Heart left ventricle (tissue), 16 donors: ENCODE data around the gene SIGLEC15. TPM values are rescaled to one million over a fixed set of nuclear protein-coding genes. Genes with fewer than 3 reads are reported as not detected.

Experiments
- ATAC-seq, 4 donors: fragments of 200-7000 bp; cut with Tn5 transposase; one replicate each; pipeline ENCODE4 v1.9.1; 2020 to 2022; ENCODE audit warnings: moderate library complexity in 4 of 4, mild to moderate bottlenecking in 3 of 4, moderate number of reproducible peaks in 1 of 4
- DNase-seq, 5 donors: peaks; one replicate each; pipeline ENCODE4 v3.0.0-alpha.2; 2020
- H3K27ac ChIP-seq, 12 donors: fragments of 200-600 bp; sonication (generic) in 4 of 12; one replicate each; pipeline versions ENCODE4 v1.5.0 to v1.8.0; 2016 to 2022; ENCODE audit warnings: mild to moderate bottlenecking in 2 of 12
- H3K27me3 ChIP-seq, 9 donors: fragments of 200-600 bp; sonication (generic) in 2 of 9; one replicate each; pipeline versions ENCODE4 v1.5.1 to v1.8.0; 2016 to 2022; ENCODE audit warnings: mild to moderate bottlenecking in 3 of 9
- H3K36me3 ChIP-seq, 9 donors: fragments of 200-600 bp; sonication (generic) in 2 of 9; one replicate each; pipeline versions ENCODE4 v1.5.0 to v1.8.0; 2018 to 2022; ENCODE audit warnings: mild to moderate bottlenecking in 2 of 9
- H3K4me1 ChIP-seq, 12 donors: fragments of 200-600 bp; sonication (generic) in 4 of 12; one replicate each; pipeline versions ENCODE4 v1.5.0 to v1.8.0; 2016 to 2022; ENCODE audit warnings: mild to moderate bottlenecking in 3 of 12
- H3K4me3 ChIP-seq, 12 donors: fragments of 200-600 bp; sonication (generic) in 4 of 12; one replicate each; pipeline versions ENCODE4 v1.5.0 to v1.8.0; 2017 to 2022; ENCODE audit warnings: mild to moderate bottlenecking in 9 of 12, moderate library complexity in 4 of 12
- H3K9me3 ChIP-seq, 12 donors: fragments of 200-600 bp; sonication (generic) in 4 of 12; one replicate each; pipeline versions ENCODE4 v1.5.0 to v1.8.0; 2016 to 2022; ENCODE audit warnings: mild to moderate bottlenecking in 1 of 12
- POLR2A ChIP-seq, 2 donors: fragments of 450-650 bp; IDR thresholded peaks; one replicate each; pipeline ENCODE4 v1.6.1; 2017; ENCODE audit warnings: antibody characterized with exemption in 2 of 2, mild to moderate bottlenecking in 2 of 2, moderate library complexity in 2 of 2
- WGBS, 4 donors: extraction: QIAGEN DNeasy Blood & Tissue Kit in 2 of 4; methylation state at CpG; one replicate each; pipeline versions ENCODE4 v1.1.5 to v1.1.7; 2013 to 2018; 5-methylcytosine and 5-hydroxymethylcytosine counted together
- intact Hi-C, 10 donors: fragments of 100-400 bp; cut with DNase I; formaldehyde crosslinking; loops; one replicate each; pipeline versions ENCODE4 v1.11.1 to v1.14.2; 2022
- polyA plus RNA-seq, 2 donors: library from polyadenylated mRNA; stranded (reverse); fragments of 200-250 nt; gene quantifications; one replicate each; pipeline ENCODE4 v1.2.3, GENCODE V29; 2013
- total RNA-seq, 9 donors: library from RNA; depleted of rRNA in 2 of 9; stranded (reverse); fragments of >200 nt in 2 of 9; fragmentation: NEBNext Ultra II Directional in 3 of 9; extraction: Animal tissue kit (Norgen Biotek cat#: 25700) in 3 of 9; gene quantifications; one replicate each; pipeline versions ENCODE4 v1.1.0 to v1.2.4, GENCODE V29; 2016 to 2023
- TF ChIP-seq, protein P1 (sequence below), 12 donors: fragments of 200-600 bp; sonication (generic) in 4 of 12; IDR thresholded peaks; one replicate each; pipeline versions ENCODE4 v1.5.0 to v1.8.0; 2018 to 2022; ENCODE audit warnings: antibody characterized with exemption in 12 of 12, mild to moderate bottlenecking in 5 of 12
- donor health status: ischemic (EF 13 %, LVEDD 7.1; RV severe dilation, severe dysfunction).
- donor health status: healthy with polysubstance abuse.
- donor health status: DM: no; HTN: yes; CAD: no.
- donor health status: DM: no; HTN: no; CAD: no.
- donor health status: ischemic (EF 25% LVEDD 6.9; RV normal size, moderate dysfunction).
- donor health status: ischemic (EF 25% LVEDD 5.7; RV mildly dilated, moderate dysfunction).
- donor health status: healthy.
- donor health status: DM: yes; HTN: yes; CAD: no.
- donor health status: ischemic (EF 35%, LVEDD 5.7; RV mildly dilated, moderate dysfunction).
- donor health status: nonischemic (EF 11% LVEDD 7.7; RV severe dilation, severe dysfunction).
- donor health status: DM: yes; HTN: yes; CAD: no.
- donor health status: PGD.
- donor health status: ischemic (EF 29% LVEDD 5.4; RV normal size, mild dysfunction).
- donor health status: nonischemic (EF 23%, LVEDD 6.1; RV moderate dilation, normal function).

Gene SIGLEC15
- total and polyA plus RNA-seq, 11 donors = 0.08 to 0.77 (median 0.38) TPM; not detected in 4

DNA sequence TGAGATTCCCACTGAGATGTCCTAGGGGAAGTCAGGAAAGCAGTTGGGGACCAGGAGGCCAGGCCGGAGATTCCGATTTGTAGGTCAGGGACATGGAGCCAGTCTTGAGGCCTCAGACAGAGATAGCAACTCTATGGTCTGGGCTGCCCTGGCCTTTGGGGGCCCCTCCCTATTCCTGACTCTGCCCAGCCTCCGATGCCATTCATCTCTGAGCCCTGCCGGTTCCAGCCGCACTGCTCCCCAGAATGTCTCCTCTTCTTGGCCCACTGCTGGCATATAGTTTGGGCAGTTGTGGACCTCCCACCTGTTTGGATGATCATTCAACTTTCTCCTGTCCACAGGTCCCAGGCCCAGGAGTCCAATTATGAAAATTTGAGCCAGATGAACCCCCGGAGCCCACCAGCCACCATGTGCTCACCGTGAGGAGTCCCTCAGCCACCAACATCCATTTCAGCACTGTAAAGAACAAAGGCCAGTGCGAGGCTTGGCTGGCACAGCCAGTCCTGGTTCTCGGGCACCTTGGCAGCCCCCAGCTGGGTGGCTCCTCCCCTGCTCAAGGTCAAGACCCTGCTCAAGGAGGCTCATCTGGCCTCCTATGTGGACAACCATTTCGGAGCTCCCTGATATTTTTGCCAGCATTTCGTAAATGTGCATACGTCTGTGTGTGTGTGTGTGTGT, 16.4 kb downstream of the SIGLEC15 start:
- ATAC-seq (no peak), DNase-seq (peak in 1 of 5 donors; percentile 48)
- intact Hi-C loops = loop anchor here in 2 of 10 donors (5.0 kb wide), 2 partner anchors 150 to 155 kb away; no protein-coding TSS in a partner anchor
- 95 to 97% (median 95%) methylated on average over 11 to 12 of the region's 12 CpGs for WGBS, 4 donors
- no peaks in the 10 kb centered on the region for H3K36me3 ChIP-seq
- no peak for TF ChIP-seq POLR2A (IDR thresholded peaks at IDR 0.05)
- TF ChIP-seq, protein P1, sequence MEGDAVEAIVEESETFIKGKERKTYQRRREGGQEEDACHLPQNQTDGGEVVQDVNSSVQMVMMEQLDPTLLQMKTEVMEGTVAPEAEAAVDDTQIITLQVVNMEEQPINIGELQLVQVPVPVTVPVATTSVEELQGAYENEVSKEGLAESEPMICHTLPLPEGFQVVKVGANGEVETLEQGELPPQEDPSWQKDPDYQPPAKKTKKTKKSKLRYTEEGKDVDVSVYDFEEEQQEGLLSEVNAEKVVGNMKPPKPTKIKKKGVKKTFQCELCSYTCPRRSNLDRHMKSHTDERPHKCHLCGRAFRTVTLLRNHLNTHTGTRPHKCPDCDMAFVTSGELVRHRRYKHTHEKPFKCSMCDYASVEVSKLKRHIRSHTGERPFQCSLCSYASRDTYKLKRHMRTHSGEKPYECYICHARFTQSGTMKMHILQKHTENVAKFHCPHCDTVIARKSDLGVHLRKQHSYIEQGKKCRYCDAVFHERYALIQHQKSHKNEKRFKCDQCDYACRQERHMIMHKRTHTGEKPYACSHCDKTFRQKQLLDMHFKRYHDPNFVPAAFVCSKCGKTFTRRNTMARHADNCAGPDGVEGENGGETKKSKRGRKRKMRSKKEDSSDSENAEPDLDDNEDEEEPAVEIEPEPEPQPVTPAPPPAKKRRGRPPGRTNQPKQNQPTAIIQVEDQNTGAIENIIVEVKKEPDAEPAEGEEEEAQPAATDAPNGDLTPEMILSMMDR (IDR thresholded peaks at IDR 0.05) = no peak
- peaks cover 0 to 27% (median 14%) of the 10 kb centered on the region in 12 donors for H3K4me1 ChIP-seq
- H3K27me3 ChIP-seq = peaks cover 7 to 31% (median 21%) of the 10 kb centered on the region in 9 donors
- H3K9me3 ChIP-seq = no peaks in the 10 kb centered on the region
- H3K27ac ChIP-seq = no peak overlapping the region
- no peak overlapping the region for H3K4me3 ChIP-seq

GRCh38 chr18:45843019-45843418, 17.5 kb downstream of the SIGLEC15 start:
- TF ChIP-seq POLR2A (IDR thresholded peaks at IDR 0.05) = no peak
- TF ChIP-seq, protein P1 (IDR thresholded peaks at IDR 0.05) = no peak
- peaks cover 0 to 16% (median 9%) of the 10 kb centered on the region in 12 donors for H3K4me1 ChIP-seq
- no peaks in the 10 kb centered on the region for H3K9me3 ChIP-seq
- H3K27me3 ChIP-seq = peaks cover 0 to 20% (median 9%) of the 10 kb centered on the region in 9 donors
- DNase-seq (peak in 1 of 5 donors; percentile 52), ATAC-seq (no peak)
- 86 to 90% (median 88%) methylated on average over 9 of the region's 9 CpGs for WGBS, 4 donors
- no peaks in the 10 kb centered on the region for H3K36me3 ChIP-seq
- intact Hi-C loops = loop anchor here in 2 of 10 donors (5.0 kb wide), 2 partner anchors 151 to 156 kb away; no protein-coding TSS in a partner anchor
- H3K27ac ChIP-seq = no peak overlapping the region
- no peak overlapping the region for H3K4me3 ChIP-seq

DNA sequence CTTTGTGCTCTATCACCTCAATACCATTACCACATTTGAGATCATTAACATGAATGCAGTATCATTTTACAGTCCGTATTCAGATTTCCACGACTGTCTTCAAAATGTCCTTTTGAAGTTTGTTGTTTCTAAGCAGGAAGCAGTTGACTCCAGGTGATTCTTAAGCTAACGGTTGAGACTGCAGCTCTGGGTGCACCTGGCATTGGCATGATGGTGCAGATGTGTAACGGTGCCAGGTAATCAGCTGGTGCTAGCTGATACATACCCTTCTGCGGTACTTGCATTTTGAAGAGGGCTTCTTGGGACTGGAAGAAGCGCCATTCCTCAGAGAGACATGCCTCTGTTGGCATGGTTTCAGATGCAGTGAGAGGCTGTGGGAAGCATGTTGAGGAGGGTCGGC, 19.5 kb downstream of the SIGLEC15 start:
- DNase-seq = no peak
- 77 to 90% (median 87%) methylated on average over 6 to 7 of the region's 7 CpGs for WGBS, 4 donors
- intact Hi-C loops = loop anchor here in 3 of 10 donors (2.0 to 5.0 kb wide), 3 partner anchors 126 to 158 kb away; no protein-coding TSS in a partner anchor
- Histone ChIP-seq H3K36me3 (peaks cover 0 to 10% (median 8%) of the 10 kb centered on the region in 9 donors), H3K4me1 (no peaks in the 10 kb centered on the region), H3K4me3 (no peak overlapping the region), H3K9me3 (no peaks in the 10 kb centered on the region), H3K27me3 (peaks cover 0 to under 1% (median 0%) of the 10 kb centered on the region in 9 donors), H3K27ac (no peak overlapping the region)
- TF ChIP-seq, protein P1 (IDR thresholded peaks at IDR 0.05) = no peak
- TF ChIP-seq POLR2A (IDR thresholded peaks at IDR 0.05) = no peak
- no peak for ATAC-seq

- TF ChIP-seq POLR2A (IDR thresholded peaks at IDR 0.05) = no peak
- TF ChIP-seq, protein P1 (IDR thresholded peaks at IDR 0.05) = no peak
- no peak for DNase-seq
- no peaks in the 10 kb centered on the region for H3K9me3 ChIP-seq
- H3K36me3 ChIP-seq = peaks cover 0 to 15% (median 11%) of the 10 kb centered on the region in 9 donors
- no peak overlapping the region for H3K4me3 ChIP-seq
- no peak for ATAC-seq
- H3K27ac ChIP-seq = no peak overlapping the region
- no peaks in the 10 kb centered on the region for H3K27me3 ChIP-seq
- intact Hi-C loops = loop anchor here in 1 of 10 donors (2.0 kb wide), 1 partner anchor 127 kb away; no protein-coding TSS in a partner anchor
- H3K4me1 ChIP-seq = peaks cover 0 to 3% (median 0%) of the 10 kb centered on the region in 12 donors
- 54 to 86% (median 66%) methylated on average over 7 to 8 of the region's 8 CpGs for WGBS, 4 donors
Observed at GRCh38 chr18:45845410-45845809, 19.9 kb downstream of the SIGLEC15 start.
